Loucy (cell line): Measurements from ENCODE around the gene PRUNE2.
"Not testable (repeated sequence)": the region's sequence is repeated elsewhere in the genome, so short reads cannot be mapped to it uniquely, and the experiment has no call there.

ENCODE experiments used
- H2AFZ ChIP-seq: fragments of 200-600 bp; sonication (generic); 2 replicates; pipeline ENCODE4 v1.6.0; 2016; ENCODE audit warnings: antibody characterized with exemption, mild to moderate bottlenecking, low read length, moderate library complexity
- H3F3A ChIP-seq: fragments of 200-600 bp; 2 replicates; pipeline ENCODE4 v1.6.0; 2016; ENCODE audit warnings: antibody characterized with exemption, low read depth, mild to moderate bottlenecking
- H3K27me3 ChIP-seq: fragments of 200-600 bp; sonication (generic); 2 replicates; pipeline ENCODE4 v1.6.1; 2014; ENCODE audit warnings: low read length, mild to moderate bottlenecking; ENCODE audit not compliant: insufficient read depth, poor library complexity, severe bottlenecking
- H3K36me3 ChIP-seq: fragments of 200-600 bp; sonication (generic); 2 replicates; pipeline ENCODE4 v1.6.1; 2016; ENCODE audit warnings: low read length; ENCODE audit not compliant: insufficient read depth
- H3K4me1 ChIP-seq: fragments of 200-600 bp; sonication (generic); 2 replicates; pipeline ENCODE4 v1.5.1; 2014; ENCODE audit warnings: low read length, mild to moderate bottlenecking; ENCODE audit not compliant: insufficient read depth, poor library complexity, severe bottlenecking
- H3K4me2 ChIP-seq: fragments of 200-600 bp; sonication (generic); 2 replicates; pipeline ENCODE4 v1.6.0; 2014; ENCODE audit warnings: antibody characterized with exemption, low read length, low read depth, mild to moderate bottlenecking; ENCODE audit not compliant: poor library complexity, severe bottlenecking
- H3K4me3 ChIP-seq: fragments of 200-600 bp; sonication (generic); 2 replicates; pipeline ENCODE4 v1.5.1; 2014; ENCODE audit warnings: low read length, mild to moderate bottlenecking, mixed read lengths; ENCODE audit not compliant: poor library complexity, severe bottlenecking
- H3K79me2 ChIP-seq: fragments of 200-600 bp; sonication (generic); 2 replicates; pipeline ENCODE4 v1.6.1; 2014; ENCODE audit warnings: low read length; ENCODE audit not compliant: insufficient read depth
- H3K9ac ChIP-seq: fragments of 200-600 bp; sonication (generic); 2 replicates; pipeline ENCODE4 v1.6.0; 2014; ENCODE audit warnings: mild to moderate bottlenecking, low read depth, low read length, moderate library complexity; ENCODE audit not compliant: poor library complexity, severe bottlenecking
- H3K9me2 ChIP-seq: fragments of 200-600 bp; sonication (generic); replicated peaks from 2 replicates; pipeline ENCODE4 v1.6.1; 2016; ENCODE audit warnings: low read depth, low read length, mixed read lengths
- H3K9me3 ChIP-seq: fragments of 200-600 bp; sonication (generic); 2 replicates; pipeline ENCODE4 v1.6.1; 2014; ENCODE audit warnings: mild to moderate bottlenecking, antibody characterized with exemption, low read length, low read depth; ENCODE audit not compliant: insufficient read depth
- H4K20me1 ChIP-seq: fragments of 200-600 bp; sonication (generic); 2 replicates; pipeline ENCODE4 v1.6.0; 2014; ENCODE audit warnings: antibody characterized with exemption, low read length, mild to moderate bottlenecking; ENCODE audit not compliant: insufficient read depth, poor library complexity, severe bottlenecking
- EZH2phosphoT487 ChIP-seq: fragments of 200-600 bp; IDR thresholded peaks from 2 replicates; pipeline ENCODE4 v1.6.1; 2018; ENCODE audit warnings: antibody characterized with exemption, mild to moderate bottlenecking, moderate library complexity, borderline replicate concordance
- TF ChIP-seq, protein P1 (sequence below): fragments of 200-600 bp; sonication (generic); conservative IDR thresholded peaks from 2 replicates; pipeline ENCODE4 v1.5.1; 2014; ENCODE audit warnings: mild to moderate bottlenecking, antibody characterized with exemption, low read length

PRUNE2 gene

GRCh38 chr9:76744336-76744735 lies 161.6 kb downstream of the PRUNE2 start:
- no peaks in the 10 kb centered on the region for H3K9me3 ChIP-seq
- TF ChIP-seq EZH2phosphoT487, result no peak
- TF ChIP-seq, protein P1, sequence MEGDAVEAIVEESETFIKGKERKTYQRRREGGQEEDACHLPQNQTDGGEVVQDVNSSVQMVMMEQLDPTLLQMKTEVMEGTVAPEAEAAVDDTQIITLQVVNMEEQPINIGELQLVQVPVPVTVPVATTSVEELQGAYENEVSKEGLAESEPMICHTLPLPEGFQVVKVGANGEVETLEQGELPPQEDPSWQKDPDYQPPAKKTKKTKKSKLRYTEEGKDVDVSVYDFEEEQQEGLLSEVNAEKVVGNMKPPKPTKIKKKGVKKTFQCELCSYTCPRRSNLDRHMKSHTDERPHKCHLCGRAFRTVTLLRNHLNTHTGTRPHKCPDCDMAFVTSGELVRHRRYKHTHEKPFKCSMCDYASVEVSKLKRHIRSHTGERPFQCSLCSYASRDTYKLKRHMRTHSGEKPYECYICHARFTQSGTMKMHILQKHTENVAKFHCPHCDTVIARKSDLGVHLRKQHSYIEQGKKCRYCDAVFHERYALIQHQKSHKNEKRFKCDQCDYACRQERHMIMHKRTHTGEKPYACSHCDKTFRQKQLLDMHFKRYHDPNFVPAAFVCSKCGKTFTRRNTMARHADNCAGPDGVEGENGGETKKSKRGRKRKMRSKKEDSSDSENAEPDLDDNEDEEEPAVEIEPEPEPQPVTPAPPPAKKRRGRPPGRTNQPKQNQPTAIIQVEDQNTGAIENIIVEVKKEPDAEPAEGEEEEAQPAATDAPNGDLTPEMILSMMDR, result no peak
- H3K79me2 ChIP-seq, result no peaks in the 10 kb centered on the region
- no peak overlapping the region for H3K9ac ChIP-seq
- H2AFZ ChIP-seq, result no peak overlapping the region
- no peak overlapping the region for H3K4me2 ChIP-seq
- no peaks in the 10 kb centered on the region for H3F3A ChIP-seq
- H3K4me3 ChIP-seq, result no peak overlapping the region
- no peaks in the 10 kb centered on the region for H3K36me3 ChIP-seq
- no peaks in the 10 kb centered on the region for H3K27me3 ChIP-seq
- H3K9me2 ChIP-seq, result no peaks in the 10 kb centered on the region
- no peaks in the 10 kb centered on the region for H4K20me1 ChIP-seq
- no peaks in the 10 kb centered on the region for H3K4me1 ChIP-seq

- Histone ChIP-seq H3K9me2 (no peaks in the 10 kb centered on the region), H4K20me1 (no peaks in the 10 kb centered on the region), H3F3A (no peaks in the 10 kb centered on the region), H3K4me1 (no peaks in the 10 kb centered on the region), H3K27me3 (no peaks in the 10 kb centered on the region), H3K9me3 (no peaks in the 10 kb centered on the region), H2AFZ (no peak overlapping the region), H3K4me3 (no peak overlapping the region), H3K9ac (no peak overlapping the region), H3K4me2 (no peak overlapping the region), H3K79me2 (no peaks in the 10 kb centered on the region), H3K36me3 (no peaks in the 10 kb centered on the region)
- no peak for TF ChIP-seq EZH2phosphoT487
- TF ChIP-seq, protein P1, result no peak
Measured at GRCh38 chr9:76743931-76744330, 162.0 kb downstream of the PRUNE2 start.

DNA sequence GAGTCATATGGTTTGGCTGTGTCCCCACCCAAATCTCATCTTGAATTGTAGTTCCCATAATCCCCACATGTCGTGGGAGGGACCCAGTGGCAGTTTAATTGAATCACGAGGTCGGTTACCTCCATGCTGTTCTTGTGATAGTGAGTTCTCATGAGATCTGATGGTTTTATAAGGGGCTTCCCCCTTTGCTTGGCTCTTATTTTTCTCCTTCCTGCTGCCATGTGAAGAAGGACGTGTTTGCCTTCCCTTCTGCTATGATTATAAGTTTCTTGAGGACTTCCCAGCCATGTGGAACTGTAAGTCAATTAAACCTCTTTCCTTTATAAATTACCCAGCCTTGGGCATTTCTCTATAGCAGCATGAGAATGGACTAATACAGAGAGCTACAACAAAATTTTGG lies 163.0 kb downstream of the PRUNE2 start:
- not testable (repeated sequence) for H3F3A ChIP-seq, H3K9ac ChIP-seq, H3K9me3 ChIP-seq, H3K4me1 ChIP-seq, H2AFZ ChIP-seq, H4K20me1 ChIP-seq, H3K4me3 ChIP-seq, H3K36me3 ChIP-seq, H3K4me2 ChIP-seq, H3K27me3 ChIP-seq, H3K79me2 ChIP-seq, H3K9me2 ChIP-seq

- H3K79me2 ChIP-seq, result no peaks in the 10 kb centered on the region
- no peak overlapping the region for H3K4me2 ChIP-seq
- H3K36me3 ChIP-seq, result no peaks in the 10 kb centered on the region
- no peak overlapping the region for H3K9ac ChIP-seq
- no peaks in the 10 kb centered on the region for H3K27me3 ChIP-seq
- H3K4me3 ChIP-seq, result no peak overlapping the region
- H3K9me2 ChIP-seq, result no peaks in the 10 kb centered on the region
- H3K9me3 ChIP-seq, result no peaks in the 10 kb centered on the region
- H3K4me1 ChIP-seq, result no peaks in the 10 kb centered on the region
- no peaks in the 10 kb centered on the region for H4K20me1 ChIP-seq
- TF ChIP-seq EZH2phosphoT487, result no peak
- TF ChIP-seq, protein P1, result no peak
- H2AFZ ChIP-seq, result no peak overlapping the region
- no peaks in the 10 kb centered on the region for H3F3A ChIP-seq
Measured at GRCh38 chr9:76741524-76741923, 164.4 kb downstream of the PRUNE2 start.
